ENCODE results near the gene LPAR3.

Gene LPAR3

DNA sequence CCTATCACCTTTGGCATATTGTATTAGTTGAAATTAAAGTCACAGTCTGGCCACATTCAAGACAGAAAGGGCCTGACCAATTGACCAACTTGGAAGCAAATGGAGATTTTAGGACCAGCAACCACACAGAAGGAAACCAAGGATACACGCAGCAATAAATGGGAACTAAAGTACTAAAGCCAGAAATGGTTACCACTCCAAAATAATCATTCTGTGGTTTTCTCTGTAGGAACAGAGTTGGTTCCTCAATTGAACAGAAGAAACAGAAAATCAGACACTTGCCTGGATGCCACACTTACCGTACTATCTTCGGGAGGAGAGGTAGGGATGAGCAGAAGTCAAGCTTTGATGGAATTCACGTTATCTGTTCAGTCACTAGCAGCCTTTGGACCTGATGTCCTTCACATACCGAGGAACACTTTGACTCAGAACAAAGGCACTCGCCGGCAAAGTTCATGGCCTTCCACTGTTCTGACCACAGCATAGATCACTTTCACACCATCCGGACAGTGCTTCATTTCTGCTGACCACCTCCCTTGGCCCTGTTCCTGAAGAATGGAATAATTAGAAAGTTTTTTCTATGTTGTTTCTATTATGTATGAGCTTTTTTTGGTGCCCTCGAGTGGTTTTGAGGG, 96.9 kb downstream of the LPAR3 start:
- Histone ChIP-seq H3K27ac (ENCODE audit: extremely low read depth, low read depth, low read length) (no peak overlapping the region), H3K4me1 (ENCODE audit: control insufficient read depth, insufficient read depth, low read length) (no peaks in the 10 kb centered on the region), H3K9me3 (ENCODE audit: control insufficient read depth, insufficient read depth, low read depth, low read length) (no peaks in the 10 kb centered on the region), H3K4me3 (ENCODE audit: low read depth, low read length) (no peak overlapping the region), H3K36me3 (ENCODE audit: control insufficient read depth in 2 of 2, insufficient read depth in 1 of 2, low read length in 2 of 2) (no peaks in the 10 kb centered on the region)
- POLR2A ChIA-PET = no interaction called here
- CTCF ChIA-PET = interaction anchor here (1.4 kb wide), 1 partner anchor 14 kb away, joined by 8 read pairs; no protein-coding TSS in a partner anchor
- TF ChIP-seq ZNF19 (tag by site-specific recombination; IDR thresholded peaks at IDR 0.05; ENCODE audit: low read depth) = no peak
- no peak for TF ChIP-seq ZNF155 (tag by site-specific recombination; IDR thresholded peaks at IDR 0.05)
- TF ChIP-seq, protein P1, sequence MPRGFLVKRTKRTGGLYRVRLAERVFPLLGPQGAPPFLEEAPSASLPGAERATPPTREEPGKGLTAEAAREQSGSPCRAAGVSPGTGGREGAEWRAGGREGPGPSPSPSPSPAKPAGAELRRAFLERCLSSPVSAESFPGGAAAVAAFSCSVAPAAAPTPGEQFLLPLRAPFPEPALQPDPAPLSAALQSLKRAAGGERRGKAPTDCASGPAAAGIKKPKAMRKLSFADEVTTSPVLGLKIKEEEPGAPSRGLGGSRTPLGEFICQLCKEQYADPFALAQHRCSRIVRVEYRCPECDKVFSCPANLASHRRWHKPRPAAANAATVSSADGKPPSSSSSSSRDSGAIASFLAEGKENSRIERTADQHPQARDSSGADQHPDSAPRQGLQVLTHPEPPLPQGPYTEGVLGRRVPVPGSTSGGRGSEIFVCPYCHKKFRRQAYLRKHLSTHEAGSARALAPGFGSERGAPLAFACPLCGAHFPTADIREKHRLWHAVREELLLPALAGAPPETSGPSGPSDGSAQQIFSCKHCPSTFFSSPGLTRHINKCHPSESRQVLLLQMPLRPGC (tag by site-specific recombination; IDR thresholded peaks at IDR 0.05) = no peak
- no peak for TF ChIP-seq ZNF521 (tag by site-specific recombination; IDR thresholded peaks at IDR 0.05)
- no peak for TF ChIP-seq YY1 (tag by site-specific recombination; IDR thresholded peaks at IDR 0.05)
- no peak for TF ChIP-seq PRDM2 (tag by site-specific recombination; IDR thresholded peaks at IDR 0.05; ENCODE audit: borderline replicate concordance)
- TF ChIP-seq ZNF629 (tag by site-specific recombination; IDR thresholded peaks at IDR 0.05) = no peak
- no peak for TF ChIP-seq ZNF707 (tag by site-specific recombination; IDR thresholded peaks at IDR 0.05)
- TF ChIP-seq, protein P2, sequence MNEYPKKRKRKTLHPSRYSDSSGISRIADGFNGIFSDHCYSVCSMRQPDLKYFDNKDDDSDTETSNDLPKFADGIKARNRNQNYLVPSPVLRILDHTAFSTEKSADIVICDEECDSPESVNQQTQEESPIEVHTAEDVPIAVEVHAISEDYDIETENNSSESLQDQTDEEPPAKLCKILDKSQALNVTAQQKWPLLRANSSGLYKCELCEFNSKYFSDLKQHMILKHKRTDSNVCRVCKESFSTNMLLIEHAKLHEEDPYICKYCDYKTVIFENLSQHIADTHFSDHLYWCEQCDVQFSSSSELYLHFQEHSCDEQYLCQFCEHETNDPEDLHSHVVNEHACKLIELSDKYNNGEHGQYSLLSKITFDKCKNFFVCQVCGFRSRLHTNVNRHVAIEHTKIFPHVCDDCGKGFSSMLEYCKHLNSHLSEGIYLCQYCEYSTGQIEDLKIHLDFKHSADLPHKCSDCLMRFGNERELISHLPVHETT (tag by site-specific recombination; IDR thresholded peaks at IDR 0.05) = no peak
- TF ChIP-seq KLF16 (tag by site-specific recombination; IDR thresholded peaks at IDR 0.05) = no peak
- no peak for TF ChIP-seq ZNF391 (tag by site-specific recombination; IDR thresholded peaks at IDR 0.05; ENCODE audit: borderline replicate concordance, low read depth)
- TF ChIP-seq ZNF248 (tag by site-specific recombination; IDR thresholded peaks at IDR 0.05) = no peak
- no peak for TF ChIP-seq ZNF701 (tag by site-specific recombination; IDR thresholded peaks at IDR 0.05)
- no peak for TF ChIP-seq ZNF292 (tag by site-specific recombination; IDR thresholded peaks at IDR 0.05; ENCODE audit: borderline replicate concordance, low read depth)
- TF ChIP-seq ZNF501 (tag by site-specific recombination; IDR thresholded peaks at IDR 0.05) = no peak
- TF ChIP-seq ZNF626 (tag by site-specific recombination; IDR thresholded peaks at IDR 0.05) = no peak
- no peak for TF ChIP-seq GFI1B (tag by site-specific recombination; IDR thresholded peaks at IDR 0.05)

GRCh38 chr1:84795213-84795612, 97.8 kb downstream of the LPAR3 start:
- Histone ChIP-seq H3K4me3 (ENCODE audit: low read depth, low read length) (no peak overlapping the region), H3K27ac (ENCODE audit: extremely low read depth, low read depth, low read length) (no peak overlapping the region), H3K9me3 (ENCODE audit: control insufficient read depth, insufficient read depth, low read depth, low read length) (no peaks in the 10 kb centered on the region), H3K36me3 (ENCODE audit: control insufficient read depth in 2 of 2, insufficient read depth in 1 of 2, low read length in 2 of 2) (no peaks in the 10 kb centered on the region), H3K4me1 (ENCODE audit: control insufficient read depth, insufficient read depth, low read length) (no peaks in the 10 kb centered on the region)
- TF ChIP-seq OVOL3 (tag by site-specific recombination; IDR thresholded peaks at IDR 0.05) = no peak
- TF ChIP-seq, protein P3, sequence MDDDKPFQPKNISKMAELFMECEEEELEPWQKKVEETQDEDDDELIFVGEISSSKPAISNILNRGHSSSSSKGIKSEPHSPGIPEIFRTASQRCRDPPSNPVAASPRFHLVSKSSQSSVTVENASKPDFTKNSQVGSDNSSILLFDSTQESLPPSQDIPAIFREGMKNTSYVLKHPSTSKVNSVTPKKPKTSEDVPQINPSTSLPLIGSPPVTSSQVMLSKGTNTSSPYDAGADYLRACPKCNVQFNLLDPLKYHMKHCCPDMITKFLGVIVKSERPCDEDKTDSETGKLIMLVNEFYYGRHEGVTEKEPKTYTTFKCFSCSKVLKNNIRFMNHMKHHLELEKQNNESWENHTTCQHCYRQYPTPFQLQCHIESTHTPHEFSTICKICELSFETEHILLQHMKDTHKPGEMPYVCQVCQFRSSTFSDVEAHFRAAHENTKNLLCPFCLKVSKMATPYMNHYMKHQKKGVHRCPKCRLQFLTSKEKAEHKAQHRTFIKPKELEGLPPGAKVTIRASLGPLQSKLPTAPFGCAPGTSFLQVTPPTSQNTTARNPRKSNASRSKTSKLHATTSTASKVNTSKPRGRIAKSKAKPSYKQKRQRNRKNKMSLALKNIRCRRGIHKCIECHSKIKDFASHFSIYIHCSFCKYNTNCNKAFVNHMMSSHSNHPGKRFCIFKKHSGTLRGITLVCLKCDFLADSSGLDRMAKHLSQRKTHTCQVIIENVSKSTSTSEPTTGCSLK (tag by site-specific recombination; IDR thresholded peaks at IDR 0.05) = no peak
- TF ChIP-seq ZNF266 (tag by site-specific recombination; IDR thresholded peaks at IDR 0.05; ENCODE audit: low read depth) = no peak
- no peak for TF ChIP-seq ZNF157 (tag by site-specific recombination; IDR thresholded peaks at IDR 0.05)
- TF ChIP-seq GLIS2 (tag by site-specific recombination; IDR thresholded peaks at IDR 0.05) = no peak
- TF ChIP-seq HOXD13 (CRISPR knock-in tag; IDR thresholded peaks at IDR 0.05; ENCODE audit: borderline replicate concordance) = no peak
- TF ChIP-seq ZNF521 (tag by site-specific recombination; IDR thresholded peaks at IDR 0.05) = no peak
- ChIA-PET CTCF (interaction anchor here (1.4 kb wide), 1 partner anchor 13 kb away, joined by 8 read pairs; no protein-coding TSS in a partner anchor), POLR2A (no interaction called here)
